IPS-18c (cell line): ENCODE data around the gene MARK2.

Source experiments
- H3K4me3 ChIP-seq: 2 replicates; pipeline ENCODE4 v1.7.0; 2013; ENCODE audit warnings: low read depth, mild to moderate bottlenecking, low read length, moderate library complexity; ENCODE audit not compliant: insufficient read depth
- H3K9me3 ChIP-seq: one replicate; pipeline ENCODE4 v1.6.1; 2013; ENCODE audit warnings: mild to moderate bottlenecking, low read length, moderate library complexity; ENCODE audit not compliant: control insufficient read depth, insufficient read depth

The MARK2 gene

DNA sequence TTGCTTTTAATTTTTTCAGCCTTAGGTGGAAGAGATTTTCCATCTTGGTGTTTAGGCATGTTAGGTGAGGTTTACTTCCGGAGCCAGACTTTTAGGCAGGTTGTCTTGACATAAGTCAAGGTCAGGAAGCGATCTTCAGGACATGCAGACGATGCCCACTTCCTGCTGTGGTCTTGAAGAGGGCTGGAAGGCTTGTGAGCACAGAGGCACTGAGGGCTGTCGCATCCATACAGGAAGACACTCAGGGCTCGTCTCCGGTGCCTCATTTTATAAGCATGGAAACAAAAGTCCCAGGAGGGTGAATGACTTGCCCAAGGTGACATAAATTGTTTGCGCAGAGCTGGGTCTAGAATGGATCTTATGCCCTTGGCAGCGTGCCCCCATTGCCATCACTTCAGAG, 30.8 kb downstream of the MARK2 start:
- H3K4me3 ChIP-seq = no peak overlapping the region

GRCh38 chr11:63870351-63871140, 31.6 kb downstream of the MARK2 start:
- H3K9me3 ChIP-seq = peaks cover 2% of the 10 kb centered on the region
- H3K4me3 ChIP-seq = no peak overlapping the region

More for the DNA sequence above, 30.8 kb downstream of the MARK2 start:
- peaks cover 2% of the 10 kb centered on the region for H3K9me3 ChIP-seq

DNA sequence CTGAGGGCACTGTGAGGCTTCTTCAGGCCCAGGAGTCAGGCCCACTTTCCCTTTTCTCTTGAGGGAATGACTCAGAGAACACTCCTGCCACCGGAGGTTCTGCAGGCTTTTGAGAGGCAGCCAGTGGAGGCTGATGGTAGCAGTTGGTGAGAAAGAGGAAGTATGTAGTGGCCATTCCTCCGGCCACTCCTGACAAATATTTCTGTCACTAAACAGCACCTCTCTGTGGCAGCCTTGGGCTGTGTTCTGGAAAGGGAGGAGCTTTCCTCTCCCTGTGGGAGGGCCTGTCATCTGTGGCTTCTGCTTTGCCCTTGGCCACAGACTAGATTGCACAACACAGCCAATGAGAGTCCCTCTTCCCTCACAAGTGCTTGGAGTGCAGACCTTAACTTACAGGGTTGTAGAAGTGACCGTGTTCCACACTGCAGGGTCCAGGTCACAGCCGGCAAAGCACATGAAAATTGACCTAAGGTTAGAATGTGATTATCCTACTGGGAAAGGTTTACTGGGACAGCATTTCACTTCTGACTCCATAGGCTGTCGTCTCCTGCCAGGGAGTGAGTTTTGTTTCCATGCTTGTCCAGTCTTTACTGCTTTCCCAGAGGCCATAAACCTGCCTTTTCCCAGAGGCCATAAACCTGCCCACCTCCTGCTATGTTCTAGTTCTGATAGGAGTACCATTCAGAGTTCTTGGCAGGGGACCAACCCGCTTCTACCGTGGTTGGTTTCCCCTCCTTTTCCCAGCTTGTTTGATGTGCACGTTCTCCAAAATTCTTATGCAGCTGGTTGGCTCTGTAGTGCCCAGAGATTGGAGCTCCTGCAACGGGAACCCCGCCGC, 33.3 kb downstream of the MARK2 start:
- Histone ChIP-seq H3K9me3 (peaks cover 2% of the 10 kb centered on the region), H3K4me3 (no peak overlapping the region)

DNA sequence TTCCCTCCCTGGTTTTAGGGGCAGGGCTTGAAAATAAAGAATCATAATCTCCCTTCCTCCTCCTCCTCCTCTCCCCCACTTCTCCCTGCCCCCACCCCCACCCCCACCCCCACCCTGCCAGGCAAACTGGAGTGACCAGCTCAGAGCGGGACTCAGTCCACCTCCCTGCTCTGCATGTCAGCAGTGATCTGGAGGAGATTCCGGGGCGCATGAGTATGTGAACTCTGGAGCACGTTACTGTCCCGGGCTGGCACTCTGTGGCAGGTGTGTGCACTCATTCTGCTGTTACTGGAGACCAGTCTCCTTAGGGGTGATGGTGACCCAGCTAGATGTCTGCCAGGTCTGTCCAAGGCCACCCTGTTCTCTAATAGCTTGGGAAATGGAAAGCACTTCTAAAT, 33.9 kb downstream of the MARK2 start:
- Histone ChIP-seq H3K9me3 (peaks cover 2% of the 10 kb centered on the region), H3K4me3 (no peak overlapping the region)

DNA sequence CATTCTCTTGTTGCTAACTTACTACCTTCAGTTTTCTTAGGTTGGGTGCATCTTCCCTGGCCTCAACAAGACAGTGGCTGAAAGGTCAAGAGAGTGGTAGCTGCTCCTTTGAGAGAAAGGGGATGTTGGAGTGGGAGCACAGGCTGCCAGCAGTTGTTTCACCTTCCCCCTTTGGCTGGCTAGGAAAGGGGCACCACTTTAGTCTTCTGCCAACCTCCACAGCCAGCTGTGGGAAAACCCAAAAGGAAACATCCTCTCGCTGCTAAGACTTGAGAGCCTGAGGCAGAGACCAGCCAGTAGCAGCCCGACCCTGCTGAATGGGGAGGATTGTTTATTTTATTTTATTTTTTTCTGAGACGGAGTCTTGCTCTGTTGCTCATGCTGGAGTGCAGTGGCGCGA, 34.4 kb downstream of the MARK2 start:
- Histone ChIP-seq H3K4me3 (no peak overlapping the region), H3K9me3 (peaks cover under 1% of the 10 kb centered on the region)

DNA sequence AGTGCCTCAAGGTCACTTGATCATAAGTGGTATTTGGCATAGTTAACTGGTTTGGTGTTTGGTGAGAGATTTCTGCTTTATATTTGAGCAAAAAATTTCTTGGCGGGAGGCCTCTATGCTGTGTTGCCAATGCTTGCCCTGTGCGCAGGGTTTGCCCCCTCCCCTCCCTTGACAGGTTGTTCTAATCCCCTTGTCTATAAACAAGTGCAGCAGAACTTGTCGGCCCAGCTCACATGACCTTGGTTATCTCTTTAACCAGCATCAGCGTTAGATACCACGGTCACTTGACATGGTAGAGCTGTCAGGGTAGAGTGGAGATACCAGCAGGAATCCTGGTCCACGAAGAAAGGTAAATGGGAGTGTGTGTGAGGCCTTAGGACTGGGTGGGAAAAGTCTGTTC, 35.6 kb downstream of the MARK2 start:
- Histone ChIP-seq H3K9me3 (no peaks in the 10 kb centered on the region), H3K4me3 (no peak overlapping the region)

GRCh38 chr11:63875506-63876065, 36.7 kb downstream of the MARK2 start:
- no peak overlapping the region for H3K4me3 ChIP-seq

DNA sequence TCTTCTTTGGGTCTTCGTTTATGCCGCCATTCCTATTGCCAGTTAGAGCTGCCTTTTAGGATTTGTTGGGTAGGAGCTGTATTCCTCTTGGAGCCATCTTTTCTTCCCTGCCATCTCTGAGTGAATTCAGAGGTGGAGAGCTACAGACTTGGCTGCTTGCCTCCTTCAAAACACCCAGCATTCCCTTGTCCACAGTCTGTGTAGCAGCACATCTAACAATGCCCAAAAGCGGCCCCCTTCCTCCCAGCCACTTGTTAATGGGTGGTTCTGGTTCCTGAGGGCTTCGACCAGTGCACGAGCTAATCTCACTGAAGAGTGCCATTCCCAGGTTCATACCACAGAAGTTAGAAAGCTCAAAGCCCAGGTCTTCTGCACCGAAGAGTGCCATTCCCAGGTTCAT, 37.7 kb downstream of the MARK2 start:
- H3K4me3 ChIP-seq = no peak overlapping the region

More at GRCh38 chr11:63875506-63876065, 36.7 kb downstream of the MARK2 start:
- no peaks in the 10 kb centered on the region for H3K9me3 ChIP-seq

GRCh38 chr11:63877658-63878241, 38.8 kb downstream of the MARK2 start:
- H3K4me3 ChIP-seq = no peak overlapping the region
- no peaks in the 10 kb centered on the region for H3K9me3 ChIP-seq

More for the DNA sequence above, 37.7 kb downstream of the MARK2 start:
- H3K9me3 ChIP-seq = no peaks in the 10 kb centered on the region

GRCh38 chr11:63879598-63880402, 40.9 kb downstream of the MARK2 start:
- no peak overlapping the region for H3K4me3 ChIP-seq
- H3K9me3 ChIP-seq = no peaks in the 10 kb centered on the region

GRCh38 chr11:63880403-63880790, 41.5 kb downstream of the MARK2 start:
- Histone ChIP-seq H3K9me3 (no peaks in the 10 kb centered on the region), H3K4me3 (no peak overlapping the region)

DNA sequence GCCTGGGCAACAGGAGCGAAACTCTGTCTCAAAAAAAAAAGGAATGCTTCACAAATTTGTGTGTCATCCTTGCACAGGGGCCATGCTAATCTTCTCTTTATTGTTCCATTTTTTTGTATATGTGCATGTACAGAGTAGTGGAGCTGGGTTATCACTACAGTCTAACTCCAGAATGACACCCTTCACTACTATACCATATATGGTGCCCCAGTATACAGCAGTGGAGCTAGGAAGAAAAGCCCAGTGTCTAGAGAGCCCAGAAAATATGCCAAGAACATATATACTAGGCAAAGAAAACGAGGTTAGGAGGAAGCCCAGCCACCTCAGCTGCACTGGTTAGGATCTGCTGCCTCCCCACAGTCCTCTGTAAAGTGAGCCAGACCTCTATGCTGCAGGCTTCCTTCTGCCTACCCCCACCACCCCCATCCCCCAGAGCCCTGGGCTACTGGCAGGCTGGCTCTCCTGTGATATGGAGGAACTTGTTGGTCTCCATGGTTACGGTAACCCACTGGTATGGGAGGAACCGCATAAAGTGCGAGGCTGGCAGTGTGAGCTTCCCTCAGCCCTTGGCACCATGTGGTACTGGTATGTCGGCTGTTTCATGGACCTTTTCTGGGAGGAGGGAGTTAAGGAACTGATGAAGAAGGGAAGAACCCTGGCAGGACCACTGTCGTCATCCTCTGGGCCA, 43.8 kb downstream of the MARK2 start:
- H3K4me3 ChIP-seq = no peak overlapping the region

GRCh38 chr11:63883791-63884190, 44.9 kb downstream of the MARK2 start:
- no peak overlapping the region for H3K4me3 ChIP-seq
- H3K9me3 ChIP-seq = no peaks in the 10 kb centered on the region

More for the DNA sequence above, 43.8 kb downstream of the MARK2 start:
- no peaks in the 10 kb centered on the region for H3K9me3 ChIP-seq

GRCh38 chr11:63884196-63884932, 45.5 kb downstream of the MARK2 start:
- no peaks in the 10 kb centered on the region for H3K9me3 ChIP-seq
- H3K4me3 ChIP-seq = no peak overlapping the region

DNA sequence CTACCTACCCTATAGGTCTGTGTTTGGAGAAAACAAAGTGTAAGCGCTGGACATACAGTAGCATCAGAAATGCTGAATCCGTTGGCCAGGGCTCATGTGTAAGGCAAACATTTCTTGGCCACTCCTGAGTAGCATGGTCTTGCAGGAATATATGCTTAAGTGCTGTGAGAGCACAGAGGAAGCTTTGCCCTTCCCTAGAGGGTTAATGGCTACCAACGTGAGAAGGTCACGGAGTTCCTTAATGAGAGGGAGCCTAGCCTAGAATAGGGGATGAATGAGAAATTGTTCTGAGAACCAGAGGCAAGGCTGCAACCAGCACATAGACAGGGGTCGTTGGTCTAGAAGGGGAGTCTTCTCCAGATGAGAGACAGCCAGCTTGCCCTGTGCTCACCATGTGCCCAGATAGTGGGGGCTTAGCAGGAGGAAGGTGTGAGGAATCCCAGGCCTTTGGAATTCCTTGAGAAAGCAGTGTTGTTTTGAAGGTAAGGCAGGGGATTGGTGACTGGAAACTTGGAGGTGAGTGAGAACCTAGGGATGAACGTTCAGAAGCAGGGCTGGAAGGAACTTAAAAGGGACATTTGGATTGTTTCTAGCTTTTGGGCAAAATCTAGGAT, 48.6 kb downstream of the MARK2 start:
- Histone ChIP-seq H3K4me3 (no peak overlapping the region), H3K9me3 (no peaks in the 10 kb centered on the region)
